ENCODE data around the gene TRPC5OS. TPM values are rescaled to one million over a fixed set of nuclear protein-coding genes. Genes with fewer than 3 reads are reported as not detected.

TRPC5OS gene
- not detected in 2 replicates for total RNA-seq (2014; rRNA removed; shearing (Covaris generic))

DNA sequence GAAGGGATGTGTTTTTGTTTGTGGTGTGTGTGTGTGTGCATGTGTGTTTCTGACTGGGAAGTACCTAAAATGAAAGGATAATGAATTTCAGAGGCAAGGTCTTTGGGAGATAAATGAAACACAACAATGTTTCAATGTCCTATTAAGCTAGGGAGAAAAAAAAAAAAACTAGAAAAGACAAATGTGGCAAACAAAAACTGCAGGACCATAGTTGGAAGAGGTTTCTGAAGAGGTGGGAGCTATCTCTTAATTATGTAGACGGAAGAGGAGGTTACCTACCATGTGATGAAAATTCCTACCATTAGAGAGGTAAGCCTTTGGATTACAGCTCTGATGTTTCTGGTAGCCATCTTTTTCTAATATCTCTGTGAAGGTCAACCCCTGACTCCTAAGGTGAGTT is at the start of gene TRPC5OS:
TSS of gene TRPC5OS (plus strand) at position 301 of the 400 bp plus-strand sequence. CDS start 25,669 bp downstream, outside the sequence.

Other genes with a start within 250 kb of the TRPC5OS start
- gene ALG13, start 195.0 kb upstream of the TRPC5OS start, total RNA-seq (2014; rRNA removed; shearing (Covaris generic)) = 55.7 and 64.8 TPM in 2 replicates
- not detected in 2 replicates for gene TRPC5, start 206.6 kb downstream of the TRPC5OS start, total RNA-seq (2014; rRNA removed; shearing (Covaris generic))
- not detected in 2 replicates for gene RTL4, start 206.8 kb downstream of the TRPC5OS start, total RNA-seq (2014; rRNA removed; shearing (Covaris generic))